GM18526 (cell line): Measurements from ENCODE around the gene SUN1.
A peak's percentile ranks its signal among the peaks of the same experiment; 100 is the strongest.

Source experiments
- POLR2A ChIP-seq: IDR thresholded peaks from 3 replicates; pipeline ENCODE4 v1.6.1; 2011; ENCODE audit not compliant: insufficient read length; ENCODE audit errors: extremely low read depth

Gene SUN1

DNA sequence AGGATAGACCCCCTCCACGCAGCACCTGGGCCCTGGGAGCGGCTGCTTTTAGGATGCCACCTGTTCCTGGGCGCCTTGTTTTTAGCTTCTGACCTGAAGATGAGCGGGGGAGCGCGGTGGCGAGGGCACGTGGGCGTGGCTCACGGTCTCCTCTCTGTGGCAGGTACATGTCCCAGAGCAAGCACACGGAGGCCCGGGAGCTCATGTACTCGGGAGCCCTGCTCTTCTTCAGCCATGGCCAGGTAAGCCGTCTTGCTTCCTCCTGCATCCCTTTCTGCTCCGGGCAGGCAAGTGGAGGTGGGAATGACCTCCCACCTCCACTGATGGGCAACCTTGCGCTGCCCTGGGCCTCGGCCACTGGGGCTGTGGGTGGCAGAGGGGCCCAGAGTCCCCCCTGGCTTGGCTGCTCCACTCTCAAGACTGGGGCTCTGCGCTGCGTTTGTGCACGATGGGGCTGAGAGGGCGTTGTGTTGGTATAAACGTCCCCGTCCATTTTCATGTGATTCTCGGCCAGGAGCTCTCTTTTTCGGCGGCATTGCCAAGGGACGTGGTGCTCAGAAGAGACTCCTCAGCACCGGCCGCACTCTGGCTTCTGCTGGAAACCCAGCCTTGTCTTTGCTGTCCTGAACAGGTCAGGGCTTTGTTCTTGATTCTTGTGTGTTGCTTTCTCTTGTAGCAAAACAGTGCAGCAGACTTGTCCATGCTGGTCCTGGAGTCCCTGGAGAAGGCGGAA, 53.8 kb downstream of the SUN1 start:
- TF ChIP-seq POLR2A: no peak

DNA sequence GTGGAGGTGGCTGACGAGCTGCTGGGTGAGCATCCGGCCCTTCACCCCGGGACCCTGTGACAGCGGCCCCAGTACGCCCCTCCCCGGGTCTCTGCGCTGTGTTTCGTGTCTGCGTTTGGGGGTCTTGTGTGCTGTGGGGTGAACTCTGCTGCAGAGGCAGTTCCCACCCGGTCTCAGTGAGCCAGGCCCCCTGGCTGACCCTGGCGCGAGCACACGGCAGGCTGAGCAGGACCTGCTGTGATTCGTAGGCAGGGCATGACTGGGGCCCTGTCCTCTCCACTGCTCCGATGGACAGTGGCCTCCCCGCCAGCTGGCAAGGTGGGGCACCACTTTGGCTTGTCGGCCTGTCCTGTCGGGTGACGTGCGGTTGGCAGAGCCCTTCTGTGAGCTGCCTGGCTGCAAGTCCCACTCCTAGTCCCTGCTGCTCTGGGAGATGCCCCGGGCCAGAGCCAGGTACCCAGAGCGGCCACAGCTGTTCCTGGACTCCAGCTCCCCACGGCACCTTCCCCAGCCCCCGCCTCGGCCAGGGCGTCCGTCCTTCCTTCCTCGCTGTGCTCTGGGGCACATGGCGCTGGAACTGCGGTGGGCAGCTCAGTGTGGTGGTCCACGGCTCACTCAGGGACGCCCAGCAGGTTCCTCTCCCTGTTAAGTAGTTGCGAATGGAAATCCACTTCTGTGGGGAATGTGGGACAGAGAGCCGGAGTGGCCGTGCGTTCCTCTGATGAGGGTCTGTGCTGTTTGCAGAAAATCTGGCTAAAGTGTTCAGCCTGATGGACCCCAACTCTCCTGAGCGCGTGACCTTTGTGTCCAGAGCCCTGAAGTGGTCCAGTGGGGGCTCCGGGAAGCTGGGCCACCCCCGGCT, 54.6 kb downstream of the SUN1 start:
- TF ChIP-seq POLR2A: peak; percentile 16

DNA sequence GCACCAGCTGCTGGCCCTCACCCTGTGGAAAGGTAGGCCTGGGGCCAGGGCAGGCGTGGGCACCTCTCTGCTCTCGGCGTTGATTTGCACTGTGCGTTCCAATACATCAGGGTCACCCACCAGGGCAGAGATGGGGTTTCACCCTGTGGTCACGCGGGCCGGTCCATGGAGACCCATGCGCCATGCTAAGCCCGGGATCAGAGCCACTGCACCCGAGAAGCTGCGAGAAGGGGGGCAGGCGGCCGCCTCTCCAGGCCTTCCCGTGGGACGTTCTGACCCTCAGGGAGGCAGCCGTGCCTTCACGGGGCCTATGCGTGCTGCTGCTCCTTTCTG, 55.2 kb downstream of the SUN1 start:
- no peak for TF ChIP-seq POLR2A

DNA sequence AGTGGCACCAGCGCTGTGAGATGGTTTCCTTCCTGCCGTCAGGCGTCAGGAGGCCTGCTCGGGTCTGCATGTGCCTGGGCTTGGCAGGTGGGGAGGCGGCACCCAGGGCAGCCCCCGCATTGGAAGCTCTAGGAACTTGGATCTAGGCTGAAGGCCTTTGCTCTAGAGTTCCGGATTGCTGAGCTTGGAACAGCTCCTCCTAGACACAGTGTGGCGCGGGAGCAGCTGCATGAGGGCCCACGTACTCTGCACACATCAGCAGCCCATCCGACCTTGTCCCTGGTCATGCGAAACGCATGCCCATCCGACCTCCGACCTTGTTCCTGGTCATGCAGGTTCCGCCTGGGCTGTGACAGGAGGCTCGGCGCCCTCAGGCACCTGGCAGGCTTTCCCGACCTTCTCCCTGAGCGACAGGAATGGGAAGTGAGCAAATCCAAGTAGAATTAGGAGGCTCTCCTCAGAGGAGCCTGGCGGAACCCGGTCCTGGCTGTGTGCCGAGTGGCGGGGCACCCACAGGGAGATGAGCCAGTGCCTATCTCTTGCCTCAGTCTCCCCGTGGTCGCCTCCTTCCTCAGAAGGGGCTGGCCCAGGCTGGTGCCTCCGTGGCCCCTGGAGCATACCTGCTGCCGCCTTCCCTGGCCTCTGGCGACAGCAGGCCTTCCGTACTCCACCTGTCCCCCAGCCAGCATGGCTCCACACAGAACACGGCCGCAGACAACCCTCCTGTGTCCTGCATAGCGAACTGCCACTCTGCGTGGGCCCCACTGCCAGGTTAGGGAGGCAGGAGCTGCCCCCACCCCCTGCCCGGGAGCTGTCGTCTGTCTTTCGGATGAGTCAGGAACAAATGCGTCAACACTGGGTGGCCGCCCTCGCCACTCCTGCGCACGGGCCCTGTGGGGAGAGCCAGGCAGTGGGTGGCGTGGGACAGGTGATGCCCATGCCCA, 56.1 kb downstream of the SUN1 start:
- TF ChIP-seq POLR2A: no peak

DNA sequence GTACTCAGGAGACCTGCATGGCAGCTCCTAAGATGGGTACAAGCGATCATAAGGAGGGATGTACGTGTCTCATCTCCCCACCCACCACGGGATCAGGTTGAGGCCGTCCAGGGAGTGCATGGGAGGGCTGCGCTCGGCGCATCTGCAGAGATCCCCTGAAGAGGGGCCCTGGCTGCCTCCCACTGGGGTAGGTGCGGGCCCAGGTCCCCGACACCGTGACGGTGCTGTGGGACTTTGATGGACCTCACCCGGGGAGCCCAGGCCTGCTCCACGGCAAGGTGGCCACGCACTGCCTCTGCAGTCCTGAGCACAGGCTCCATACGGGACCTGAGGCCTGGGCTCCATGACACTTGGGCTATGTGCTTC, 56.7 kb downstream of the SUN1 start:
- TF ChIP-seq POLR2A: no peak

DNA sequence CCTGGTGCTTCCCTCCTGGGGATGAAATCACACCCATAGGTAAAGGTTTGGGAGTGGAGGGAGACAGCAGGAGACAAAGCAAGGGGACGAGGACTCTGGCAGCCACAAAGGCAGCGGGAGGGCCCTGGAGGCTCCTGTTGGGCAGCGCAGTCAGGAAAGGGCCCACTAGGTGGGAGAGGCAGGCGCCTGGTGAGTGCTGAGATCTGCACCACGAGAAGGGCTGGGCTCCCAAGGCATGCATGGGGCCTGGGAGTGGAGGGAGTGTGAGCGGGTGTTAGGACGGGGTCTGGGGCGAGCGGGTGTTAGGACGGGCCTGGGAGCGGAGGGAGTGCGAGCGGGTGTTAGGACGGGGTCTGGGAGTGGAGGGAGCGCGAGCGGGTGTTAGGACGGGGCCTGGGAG, 57.1 kb downstream of the SUN1 start:
- TF ChIP-seq POLR2A: no peak

DNA sequence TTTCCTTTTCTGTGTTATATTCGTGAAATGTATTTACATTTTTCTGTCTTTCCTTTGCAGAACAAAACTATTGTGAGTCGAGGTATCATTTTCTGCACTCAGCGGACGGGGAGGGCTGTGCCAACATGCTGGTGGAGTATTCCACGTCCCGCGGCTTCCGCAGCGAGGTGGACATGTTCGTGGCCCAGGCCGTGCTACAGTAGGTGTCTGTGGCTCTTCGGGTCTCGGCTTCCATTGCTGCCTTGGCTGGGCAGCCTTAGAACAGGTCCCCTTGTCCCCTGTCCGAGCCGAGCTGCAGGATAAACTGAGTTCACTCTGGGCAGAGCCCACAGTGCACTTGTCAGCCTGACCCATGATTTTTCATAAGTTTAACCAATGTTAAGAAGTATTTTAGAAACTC, 58.6 kb downstream of the SUN1 start:
- no peak for TF ChIP-seq POLR2A

DNA sequence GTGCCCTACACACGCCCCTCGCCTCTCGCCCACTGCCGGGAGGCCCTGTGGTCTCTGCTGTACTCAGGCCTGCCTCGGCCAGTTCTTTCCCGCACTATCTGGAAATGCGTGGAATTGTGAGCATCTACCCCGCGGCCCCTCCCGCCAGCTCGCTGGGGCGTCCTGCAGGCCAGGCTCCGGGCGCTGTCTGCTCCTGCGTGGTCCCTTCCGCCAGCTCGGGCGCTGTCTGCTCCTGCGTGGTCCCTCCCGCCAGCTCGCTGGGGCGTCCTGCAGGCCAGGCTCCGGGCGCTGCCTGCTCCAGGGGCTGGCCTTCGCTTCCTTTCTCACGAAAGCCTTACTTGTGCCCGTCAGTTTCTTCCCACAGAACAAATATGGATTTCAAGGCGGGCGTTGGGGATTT, 59.0 kb downstream of the SUN1 start:
- no peak for TF ChIP-seq POLR2A

DNA sequence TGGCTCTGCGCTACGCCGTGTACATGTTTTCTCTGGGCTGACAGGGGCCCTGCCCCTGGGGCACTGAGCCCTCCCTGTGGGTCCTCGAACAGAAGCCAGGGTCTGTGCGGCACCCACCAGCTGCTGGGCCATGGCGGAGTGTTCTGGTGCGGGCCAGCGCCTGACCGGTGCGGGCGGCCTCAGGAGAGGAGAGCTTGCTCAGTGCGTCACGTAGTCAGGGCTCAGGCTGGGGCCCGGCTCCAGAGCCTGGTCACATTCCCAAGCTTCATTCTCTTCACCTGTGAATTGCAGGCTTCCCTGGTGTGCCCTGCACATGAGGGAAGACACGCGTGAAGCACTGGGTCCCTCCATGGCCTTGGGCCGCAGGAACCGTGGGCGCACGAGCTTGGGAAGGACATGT, 59.5 kb downstream of the SUN1 start:
- TF ChIP-seq POLR2A: no peak

DNA sequence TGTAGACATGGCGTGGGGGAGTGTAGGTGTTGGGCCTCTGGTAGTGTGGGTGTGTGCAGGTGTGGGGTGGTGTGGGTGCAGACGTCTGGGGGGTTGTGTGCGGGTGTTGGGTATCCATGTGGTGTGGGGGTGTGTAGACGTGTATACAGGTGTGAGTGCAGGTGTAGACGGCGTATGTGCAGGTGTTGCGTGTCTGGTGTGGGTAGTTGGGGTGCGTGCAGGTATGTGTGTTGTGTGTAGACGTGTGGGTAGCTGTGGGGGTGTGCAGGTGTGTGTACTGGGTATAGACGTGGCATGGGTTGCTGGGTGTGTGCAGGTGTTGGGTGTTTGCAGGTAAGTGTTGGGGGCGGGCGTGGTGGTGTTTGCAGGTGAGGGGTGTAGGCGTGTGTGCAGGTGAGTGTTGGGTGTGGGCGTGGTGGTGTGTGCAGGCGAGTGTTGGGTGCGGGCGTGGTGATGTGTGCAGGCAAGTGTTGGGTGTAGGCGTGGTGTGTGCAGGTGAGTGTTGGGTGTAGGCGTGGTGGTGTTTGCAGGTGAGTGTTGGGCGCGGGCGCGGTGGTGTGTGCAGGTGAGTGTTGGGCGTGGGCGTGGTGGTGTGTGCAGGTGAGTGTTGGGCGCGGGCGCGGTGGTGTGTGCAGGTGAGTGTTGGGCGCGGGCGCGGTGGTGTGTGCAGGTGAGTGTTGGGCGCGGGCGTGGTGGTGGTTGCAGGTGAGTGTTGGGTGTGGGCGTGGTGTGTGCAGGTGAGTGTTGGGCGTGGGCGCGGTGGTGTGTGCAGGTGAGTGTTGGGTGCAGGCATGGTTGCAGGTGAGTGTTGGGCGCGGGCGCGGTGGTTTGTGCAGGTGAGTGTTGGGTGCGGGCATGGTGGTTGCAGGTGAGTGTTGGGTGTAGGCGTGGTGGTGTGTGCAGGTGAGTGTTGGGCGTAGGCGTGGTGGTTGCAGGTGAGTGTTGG, 60.6 kb downstream of the SUN1 start:
- TF ChIP-seq POLR2A: peak; percentile 2

DNA sequence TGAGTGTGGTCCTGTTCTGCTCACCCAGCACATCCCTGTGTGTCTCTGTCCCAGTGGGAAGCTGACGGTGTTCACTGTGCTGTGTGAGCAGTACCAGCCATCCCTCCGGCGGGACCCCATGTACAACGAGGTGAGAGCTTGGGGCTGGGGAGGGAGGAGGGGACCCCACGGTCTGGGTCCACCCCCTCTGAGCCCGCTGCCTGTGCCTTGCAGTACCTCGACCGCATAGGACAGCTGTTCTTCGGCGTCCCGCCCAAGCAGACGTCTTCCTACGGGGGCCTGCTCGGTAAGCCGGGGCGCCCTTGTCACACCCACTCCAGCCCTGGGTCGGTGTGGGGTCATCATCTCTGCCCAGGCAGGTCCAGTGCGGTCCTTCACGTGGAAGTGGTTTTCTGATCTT, 61.4 kb downstream of the SUN1 start:
- TF ChIP-seq POLR2A: no peak

DNA sequence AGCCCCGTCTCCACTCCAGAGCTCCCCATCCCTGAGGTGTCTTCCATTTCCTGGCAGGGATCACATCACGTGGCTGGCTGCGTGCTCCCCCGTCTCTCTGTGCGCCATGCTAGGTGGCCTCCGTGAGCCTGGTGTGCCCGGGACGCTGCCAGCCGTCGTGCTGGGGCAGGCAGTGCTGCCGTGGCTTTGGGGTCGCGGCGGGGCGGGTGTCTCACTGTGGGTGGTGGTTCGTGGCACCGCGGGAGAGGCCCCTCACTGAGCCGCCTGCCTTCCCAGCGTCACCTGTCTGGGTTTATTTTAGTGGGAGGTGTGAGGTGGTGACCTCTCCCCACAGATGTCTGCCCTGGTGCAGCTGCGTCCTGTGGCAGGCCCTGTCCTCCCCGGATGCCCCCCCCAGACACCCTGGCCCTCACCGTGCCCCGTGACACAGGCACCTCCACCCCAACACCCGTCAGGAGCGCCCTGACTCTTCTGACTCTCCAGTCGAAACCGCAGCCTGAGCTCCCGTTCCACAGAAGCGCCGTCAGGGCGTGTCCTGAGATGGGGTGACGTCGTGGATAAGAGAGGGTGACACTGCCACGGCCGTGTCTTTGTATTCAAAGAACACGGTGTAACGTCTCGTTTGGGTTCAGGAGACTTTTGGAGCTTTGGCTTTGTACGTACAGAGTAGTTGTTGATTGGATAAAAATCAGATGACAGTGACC, 62.0 kb downstream of the SUN1 start:
- no peak for TF ChIP-seq POLR2A

DNA sequence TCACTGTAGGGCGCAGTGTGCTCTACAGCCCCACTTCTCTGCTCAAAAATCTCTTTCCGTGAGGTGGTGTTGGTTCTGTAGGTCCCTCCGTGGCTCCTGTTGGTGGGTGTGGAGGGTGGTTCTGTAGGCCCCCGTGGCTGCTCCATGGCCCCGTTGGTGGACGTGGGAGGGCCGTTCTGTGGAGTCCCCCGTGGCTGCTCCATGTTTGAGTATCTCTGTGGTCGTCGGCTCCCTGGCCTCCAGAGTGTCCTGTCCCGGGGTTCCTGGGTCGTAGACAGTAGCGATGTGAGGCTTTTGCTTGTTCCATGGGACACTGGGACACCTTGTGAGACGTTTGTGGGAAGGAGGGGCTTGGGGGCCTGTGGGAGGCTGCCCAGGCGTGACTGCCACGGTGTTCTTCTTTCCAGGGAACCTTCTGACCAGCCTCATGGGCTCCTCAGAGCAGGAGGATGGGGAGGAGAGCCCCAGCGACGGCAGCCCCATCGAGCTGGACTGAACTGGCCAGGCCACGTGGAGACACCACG, 62.7 kb downstream of the SUN1 start:
- TF ChIP-seq POLR2A: no peak

DNA sequence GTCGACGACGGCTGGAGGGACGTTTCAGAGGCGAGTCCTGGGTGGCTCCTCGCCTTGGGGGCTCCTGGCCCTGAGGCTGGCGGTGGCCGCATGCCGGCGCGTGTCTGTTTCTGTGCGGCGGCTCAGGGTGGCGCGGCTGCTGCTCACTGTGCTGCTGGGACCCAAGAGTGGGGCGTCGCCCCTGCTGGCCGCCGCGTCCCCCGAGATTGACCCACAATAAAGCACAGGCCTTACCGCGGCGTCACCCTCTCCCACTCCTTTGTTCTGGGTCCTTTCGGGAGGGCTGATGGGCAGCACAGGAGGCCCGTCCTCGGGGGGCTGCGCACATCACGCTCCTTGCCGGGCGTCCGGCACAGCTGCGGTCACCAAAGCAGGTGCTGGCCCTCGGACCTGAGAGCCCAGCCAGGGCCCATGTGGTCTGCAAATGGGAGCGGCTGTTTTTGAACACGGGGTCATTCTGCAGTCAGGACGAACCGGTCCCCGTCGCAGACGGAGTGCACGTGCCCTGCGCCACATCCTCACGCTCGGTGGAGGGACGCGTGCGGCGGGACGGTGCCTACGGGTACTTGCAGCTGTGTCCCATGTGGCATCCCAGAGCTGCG, 63.3 kb downstream of the SUN1 start:
- no peak for TF ChIP-seq POLR2A
